Neuronal stem cell (in vitro differentiated cells): ENCODE data around the gene AATK.
A peak's percentile ranks its signal among the peaks of the same experiment; 100 is the strongest.

Source experiments
- DNase-seq: peaks from one replicate; pipeline ENCODE4 v3.0.0-alpha.2; 2013; ENCODE audit warnings: low spot score
- H2AFZ ChIP-seq: one replicate; pipeline ENCODE4 v1.6.1; 2013; ENCODE audit warnings: mild to moderate bottlenecking, low read length, inconsistent platforms
- H2AK5ac ChIP-seq: 2 replicates; pipeline ENCODE4 v1.6.1; 2013; ENCODE audit warnings: low read depth, mild to moderate bottlenecking, inconsistent platforms, low read length, moderate library complexity, mixed read lengths
- H2BK120ac ChIP-seq: 2 replicates; pipeline ENCODE4 v1.6.1; 2013; ENCODE audit warnings: low read depth, mild to moderate bottlenecking, inconsistent platforms, low read length, moderate library complexity, mixed read lengths
- H2BK12ac ChIP-seq: one replicate; pipeline ENCODE4 v1.6.1; 2013; ENCODE audit warnings: low read length, inconsistent platforms
- H2BK15ac ChIP-seq: 2 replicates; pipeline ENCODE4 v1.6.1; 2013; ENCODE audit warnings: mild to moderate bottlenecking, low read length, inconsistent platforms, mixed read lengths
- H2BK5ac ChIP-seq: one replicate; pipeline ENCODE4 v1.6.1; 2013; ENCODE audit warnings: inconsistent platforms, mild to moderate bottlenecking, low read length, moderate library complexity
- H3K14ac ChIP-seq: one replicate; pipeline ENCODE4 v1.6.1; 2013; ENCODE audit warnings: low read length, inconsistent platforms
- H3K18ac ChIP-seq: 2 replicates; pipeline ENCODE4 v1.6.1; 2013; ENCODE audit warnings: low read length, inconsistent platforms
- H3K23ac ChIP-seq: 2 replicates; pipeline ENCODE4 v1.6.1; 2013; ENCODE audit warnings: low read depth, mild to moderate bottlenecking, mixed read lengths, low read length, inconsistent platforms; ENCODE audit not compliant: poor library complexity
- H3K27ac ChIP-seq: replicated peaks from 3 replicates; pipeline ENCODE4 v1.5.1; 2013; ENCODE audit warnings: low read length, inconsistent platforms
- H3K27me3 ChIP-seq, 3 experiments: 2 replicates each; pipeline ENCODE4 v1.6.1; 2013; ENCODE audit warnings: low read length in 3 of 3, mild to moderate bottlenecking in 2 of 3, inconsistent platforms in 1 of 3, low read depth in 1 of 3, mixed read lengths in 1 of 3, moderate library complexity in 1 of 3; ENCODE audit not compliant: control insufficient read depth in 3 of 3, insufficient read depth in 3 of 3
- H3K36me3 ChIP-seq, 2 donors: replicated peaks in 1 of 2; 2 replicates each; pipeline ENCODE4 v1.6.1; 2013; ENCODE audit warnings: low read length in 2 of 2; ENCODE audit not compliant: control insufficient read depth in 2 of 2, insufficient read depth in 2 of 2
- H3K4ac ChIP-seq: 2 replicates; pipeline ENCODE4 v1.6.1; 2013; ENCODE audit warnings: inconsistent platforms, mild to moderate bottlenecking, low read length, moderate library complexity
- H3K4me1 ChIP-seq, 2 donors: 1 replicate in 1 of 2; 2 replicates in 1 of 2; pipeline ENCODE4 v1.6.1; 2013; ENCODE audit warnings: low read length in 2 of 2, low read depth in 1 of 2; ENCODE audit not compliant: control insufficient read depth in 2 of 2, insufficient read depth in 1 of 2
- H3K4me2 ChIP-seq: one replicate; pipeline ENCODE4 v1.6.1; 2013; ENCODE audit warnings: mild to moderate bottlenecking, low read length, inconsistent platforms; ENCODE audit not compliant: insufficient read depth, poor library complexity, severe bottlenecking
- H3K4me3 ChIP-seq, 2 donors: 2 replicates each; pipeline ENCODE4 v1.5.1; 2013; ENCODE audit warnings: low read length in 2 of 2, mild to moderate bottlenecking in 2 of 2, inconsistent platforms in 1 of 2, moderate library complexity in 1 of 2
- H3K79me1 ChIP-seq: one replicate; pipeline ENCODE4 v1.6.1; 2013; ENCODE audit warnings: low read depth, mild to moderate bottlenecking, inconsistent platforms, low read length, moderate library complexity
- H3K9ac ChIP-seq: one replicate; pipeline ENCODE4 v1.6.1; 2013; ENCODE audit warnings: mild to moderate bottlenecking, low read depth, low read length, inconsistent platforms; ENCODE audit not compliant: poor library complexity
- H3K9me3 ChIP-seq, 2 donors: replicated peaks in 1 of 2; 2 replicates each; pipeline versions ENCODE3 to v1.6.1; 2013; ENCODE audit warnings: low read length in 2 of 2, mild to moderate bottlenecking in 2 of 2, inconsistent platforms in 1 of 2, low read depth in 1 of 2, mixed read lengths in 1 of 2, moderate library complexity in 1 of 2; ENCODE audit not compliant: control insufficient read depth in 2 of 2, insufficient read depth in 1 of 2
- H4K8ac ChIP-seq: one replicate; pipeline ENCODE4 v1.6.1; 2013; ENCODE audit warnings: low read depth, mild to moderate bottlenecking, inconsistent platforms, low read length, moderate library complexity
- H4K91ac ChIP-seq: one replicate; pipeline ENCODE4 v1.6.1; 2013; ENCODE audit warnings: low read length, low read depth, mild to moderate bottlenecking, inconsistent platforms; ENCODE audit not compliant: poor library complexity
- WGBS, 2 donors: extraction: QIAGEN DNeasy Blood & Tissue Kit; methylation state at CpG; one replicate each; pipeline ENCODE4 v1.1.7; 2013; ENCODE audit warnings: missing lambda C conversion rate in 2 of 2, mixed read lengths in 1 of 2; ENCODE audit not compliant: insufficient read length in 2 of 2, insufficient replicate concordance in 1 of 2; ENCODE audit errors: extremely low coverage in 2 of 2; 5-methylcytosine and 5-hydroxymethylcytosine counted together

Gene AATK

GRCh38 chr17:81191116-81191515, 25.1 kb upstream of the AATK start:
- no peak overlapping the region for H3K4me2 ChIP-seq
- no peak overlapping the region for H3K9ac ChIP-seq
- no peak overlapping the region for H2BK12ac ChIP-seq
- H3K27ac ChIP-seq: no peak overlapping the region
- H2BK15ac ChIP-seq: no peak overlapping the region
- no peak for DNase-seq
- no peak overlapping the region for H2BK120ac ChIP-seq
- H3K9me3 ChIP-seq: no peaks in the 10 kb centered on the region
- no peak overlapping the region for H3K18ac ChIP-seq
- H3K4me3 ChIP-seq: peak overlapping the region in 1 of 2 donors; percentile 33
- no peak overlapping the region for H4K91ac ChIP-seq
- no peaks in the 10 kb centered on the region for H3K4me1 ChIP-seq
- H2AFZ ChIP-seq: no peak overlapping the region
- no peaks in the 10 kb centered on the region for H3K27me3 ChIP-seq
- H3K36me3 ChIP-seq: peaks cover 34 to 71% of the 10 kb centered on the region in 2 donors
- WGBS, 2 donors: no CpG with 5 or more reads among the region's 20 CpGs
- no peak overlapping the region for H4K8ac ChIP-seq
- no peak overlapping the region for H3K23ac ChIP-seq
- H3K14ac ChIP-seq: no peak overlapping the region
- peak overlapping the region; percentile 39 for H2BK5ac ChIP-seq
- no peak overlapping the region for H2AK5ac ChIP-seq
- H3K4ac ChIP-seq: no peak overlapping the region
- H3K79me1 ChIP-seq: peaks cover 2% of the 10 kb centered on the region

DNA sequence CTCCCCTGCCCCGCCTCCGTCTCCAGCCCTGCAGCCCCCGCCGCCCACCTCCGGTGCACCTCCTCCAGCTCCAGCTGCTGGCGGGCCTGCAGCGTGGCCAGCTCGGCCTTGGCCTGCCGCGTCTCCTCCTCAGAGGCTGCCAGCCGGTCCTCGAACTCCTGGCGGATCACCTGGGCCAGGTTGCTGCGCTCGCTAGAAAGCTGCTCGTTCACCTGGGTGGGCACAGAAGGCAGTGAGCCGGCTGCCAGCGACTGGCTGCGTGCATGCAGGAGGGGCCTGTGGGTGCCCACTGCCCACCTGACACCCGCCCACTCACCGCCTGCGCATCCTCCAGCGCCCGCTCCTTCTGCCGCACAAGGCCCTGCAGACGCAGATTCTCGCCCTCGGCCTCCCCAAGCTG, 24.6 kb upstream of the AATK start:
- Histone ChIP-seq H3K14ac (no peak overlapping the region), H3K9ac (no peak overlapping the region), H3K27ac (no peak overlapping the region), H4K91ac (no peak overlapping the region), H2BK5ac (peak overlapping the region; percentile 39), H4K8ac (no peak overlapping the region), H2BK12ac (no peak overlapping the region), H2AFZ (no peak overlapping the region), H3K23ac (no peak overlapping the region), H3K4me2 (no peak overlapping the region), H3K27me3 (no peaks in the 10 kb centered on the region), H3K79me1 (peaks cover 2% of the 10 kb centered on the region), H3K9me3 (no peaks in the 10 kb centered on the region), H3K36me3 (peaks cover 30 to 66% of the 10 kb centered on the region in 2 donors), H2BK15ac (no peak overlapping the region), H2BK120ac (no peak overlapping the region), H3K4ac (peak overlapping the region; percentile 23), H3K18ac (no peak overlapping the region), H2AK5ac (no peak overlapping the region), H3K4me3 (peak overlapping the region in 1 of 2 donors; percentile 33), H3K4me1 (no peaks in the 10 kb centered on the region)
- WGBS, 2 donors: no CpG with 5 or more reads among the region's 28 CpGs
- no peak for DNase-seq

GRCh38 chr17:81189670-81190530, 23.9 kb upstream of the AATK start:
- peaks cover under 1% of the 10 kb centered on the region for H3K79me1 ChIP-seq
- no peak overlapping the region for H2BK15ac ChIP-seq
- H2BK5ac ChIP-seq: no peak overlapping the region
- peak overlapping the region; percentile 43 for H3K23ac ChIP-seq
- H3K14ac ChIP-seq: no peak overlapping the region
- H2AK5ac ChIP-seq: peak overlapping the region; percentile 43
- no peak overlapping the region for H3K4me2 ChIP-seq
- WGBS, 2 donors: no CpG with 5 or more reads among the region's 27 CpGs
- no peaks in the 10 kb centered on the region for H3K4me1 ChIP-seq
- no peak overlapping the region for H3K18ac ChIP-seq
- peak overlapping the region; percentile 31 for H2BK120ac ChIP-seq
- H3K36me3 ChIP-seq: peaks cover 24 to 59% of the 10 kb centered on the region in 2 donors
- peak overlapping the region; percentile 12 for H3K9ac ChIP-seq
- H4K8ac ChIP-seq: no peak overlapping the region
- no peak overlapping the region for H3K27ac ChIP-seq
- no peak overlapping the region for H2AFZ ChIP-seq
- no peaks in the 10 kb centered on the region for H3K27me3 ChIP-seq
- no peaks in the 10 kb centered on the region for H3K9me3 ChIP-seq
- H3K4ac ChIP-seq: no peak overlapping the region
- no peak overlapping the region for H4K91ac ChIP-seq
- no peak for DNase-seq
- no peak overlapping the region for H2BK12ac ChIP-seq
- H3K4me3 ChIP-seq: no peak overlapping the region

GRCh38 chr17:81189016-81189415, 23.0 kb upstream of the AATK start:
- no peaks in the 10 kb centered on the region for H3K79me1 ChIP-seq
- H2BK15ac ChIP-seq: no peak overlapping the region
- H2AK5ac ChIP-seq: no peak overlapping the region
- no peak overlapping the region for H3K4me3 ChIP-seq
- peaks cover 20 to 50% of the 10 kb centered on the region in 2 donors for H3K36me3 ChIP-seq
- no peak overlapping the region for H4K8ac ChIP-seq
- no peak overlapping the region for H3K14ac ChIP-seq
- no peak overlapping the region for H3K18ac ChIP-seq
- no peak overlapping the region for H3K9ac ChIP-seq
- H2AFZ ChIP-seq: no peak overlapping the region
- no CpG with 5 or more reads among the region's 7 CpGs for WGBS, 2 donors
- H4K91ac ChIP-seq: no peak overlapping the region
- H3K4me2 ChIP-seq: no peak overlapping the region
- H3K4me1 ChIP-seq: peaks cover 0 to 3% of the 10 kb centered on the region in 2 donors
- DNase-seq: no peak
- no peak overlapping the region for H3K27ac ChIP-seq
- no peak overlapping the region for H2BK12ac ChIP-seq
- H2BK5ac ChIP-seq: no peak overlapping the region
- no peak overlapping the region for H3K23ac ChIP-seq
- H3K4ac ChIP-seq: no peak overlapping the region
- no peaks in the 10 kb centered on the region for H3K9me3 ChIP-seq
- no peak overlapping the region for H2BK120ac ChIP-seq
- H3K27me3 ChIP-seq: no peaks in the 10 kb centered on the region
